Endothelial cell of umbilical vein (primary cell): ENCODE results near the gene GPR137. TPM values are rescaled to one million over a fixed set of nuclear protein-coding genes. Genes with fewer than 3 reads are reported as not detected.

Source experiments
- BruUV-seq: library from RNA; stranded (reverse); fragments of 400-500 nt; replicated peaks from 2 replicates; lab custom pipeline; 2021; lab: Mats Ljungman, UMichigan
- CTCF ChIA-PET: fragments of 300-600, 350-600 bp; sonication (Branson Sonifier 250); formaldehyde crosslinking; loops from one replicate; lab custom pipeline; 2021; ENCODE audit warnings: antibody characterized with exemption, inconsistent platforms; lab: Charles Lee
- POLR2A ChIA-PET: fragments of 300-600, 350-600 bp; sonication (Branson Sonifier 250); formaldehyde crosslinking; loops from one replicate; lab custom pipeline; 2021; ENCODE audit warnings: antibody characterized with exemption, inconsistent platforms; lab: Charles Lee
- DNase-seq: peaks from one replicate; pipeline ENCODE4 v3.0.0-alpha.2; 2011; ENCODE audit warnings: low read depth, low spot score
- FAIRE-seq: peaks from 2 replicates; lab custom pipeline; 2011; peaks lifted over from hg19 to GRCh38; lab: Jason Lieb, UNC
- H2AFZ ChIP-seq: 2 replicates; pipeline ENCODE4 v1.6.0; 2012; ENCODE audit warnings: low read depth, low read length, control low read depth, inconsistent platforms
- H3K27ac ChIP-seq: 2 replicates; pipeline ENCODE4 v1.5.1; 2011; ENCODE audit warnings: low read depth, mild to moderate bottlenecking, control low read depth, low read length, moderate library complexity; ENCODE audit not compliant: insufficient read depth
- H3K27me3 ChIP-seq, 2 experiments: 2 replicates each; pipeline versions ENCODE4 v1.6.0 to v1.6.1; 2011; ENCODE audit warnings: low read length in 2 of 2, mixed read lengths in 1 of 2; ENCODE audit not compliant: control insufficient read depth in 2 of 2, insufficient read depth in 2 of 2
- H3K36me3 ChIP-seq, 2 experiments: 2 replicates in 1 of 2; 3 replicates in 1 of 2; pipeline ENCODE4 v1.5.1; 2011; ENCODE audit warnings: low read length in 2 of 2, mild to moderate bottlenecking in 1 of 2, moderate library complexity in 1 of 2; ENCODE audit not compliant: control insufficient read depth in 2 of 2, insufficient read depth in 2 of 2; ENCODE audit errors: extremely low read depth in 1 of 2
- H3K4me1 ChIP-seq: 3 replicates; pipeline ENCODE4 v1.5.1; 2011; ENCODE audit warnings: mild to moderate bottlenecking, low read length; ENCODE audit not compliant: control insufficient read depth, insufficient read depth; ENCODE audit errors: extremely low read depth
- H3K4me2 ChIP-seq: 2 replicates; pipeline ENCODE4 v1.6.1; 2011; ENCODE audit warnings: low read length, control low read depth, mixed read lengths; ENCODE audit not compliant: insufficient read depth
- H3K4me3 ChIP-seq, 3 experiments: fragments of 200-600 bp in 1 of 3; sonication (generic), shearing (Covaris generic) in 1 of 3; replicated peaks in 1 of 3; 2 replicates each; pipeline ENCODE4 v1.5.1; 2011 to 2016; ENCODE audit warnings: control low read depth in 3 of 3, low read length in 3 of 3, mild to moderate bottlenecking in 2 of 3, inconsistent platforms in 1 of 3, low read depth in 1 of 3, moderate library complexity in 1 of 3; ENCODE audit not compliant: insufficient read depth in 1 of 3
- H3K79me2 ChIP-seq: 2 replicates; pipeline ENCODE4 v1.6.0; 2012; ENCODE audit warnings: low read length, inconsistent platforms; ENCODE audit not compliant: control insufficient read depth, insufficient read depth
- H3K9ac ChIP-seq: replicated peaks from 2 replicates; pipeline ENCODE3; 2011; ENCODE audit warnings: low read length, control low read depth; ENCODE audit not compliant: insufficient read depth; ENCODE audit errors: extremely low read depth
- H3K9me1 ChIP-seq: replicated peaks from 3 replicates; pipeline ENCODE4 v1.6.0; 2011; ENCODE audit warnings: mild to moderate bottlenecking, low read length; ENCODE audit not compliant: control insufficient read depth, insufficient read depth; ENCODE audit errors: extremely low read depth
- H3K9me3 ChIP-seq: replicated peaks from 2 replicates; pipeline ENCODE4 v1.5.1; 2012; ENCODE audit warnings: low read length, inconsistent platforms; ENCODE audit not compliant: control insufficient read depth, insufficient read depth
- H4K20me1 ChIP-seq: replicated peaks from 2 replicates; pipeline ENCODE3; 2011; ENCODE audit warnings: mild to moderate bottlenecking, low read length; ENCODE audit not compliant: control insufficient read depth, insufficient read depth; ENCODE audit errors: extremely low read depth
- CTCF ChIP-seq, 2 donors: IDR thresholded peaks; 1 replicate in 1 of 2; 2 replicates in 1 of 2; pipeline ENCODE4 v1.5.1; 2011; ENCODE audit warnings: low read length in 2 of 2, mild to moderate bottlenecking in 2 of 2, moderate library complexity in 2 of 2, control low read depth in 1 of 2, inconsistent platforms in 1 of 2, low read depth in 1 of 2; ENCODE audit not compliant: insufficient read depth in 1 of 2; ENCODE audit errors: extremely low read depth in 1 of 2
- EZH2 ChIP-seq: IDR thresholded peaks from 2 replicates; pipeline ENCODE4 v1.6.1; 2012; ENCODE audit warnings: borderline replicate concordance, low read depth, mild to moderate bottlenecking, moderate library complexity, low read length, inconsistent platforms; ENCODE audit not compliant: severe bottlenecking
- FOS ChIP-seq: IDR thresholded peaks from 2 replicates; pipeline ENCODE4 v1.6.1; 2011; ENCODE audit warnings: mild to moderate bottlenecking, low read length, moderate library complexity, borderline replicate concordance; ENCODE audit not compliant: insufficient read depth
- GATA2 ChIP-seq: IDR thresholded peaks from 2 replicates; pipeline ENCODE4 v1.7.0; 2011; ENCODE audit warnings: low read depth, mild to moderate bottlenecking, moderate library complexity, mixed read lengths, low read length; ENCODE audit not compliant: insufficient read length, insufficient read depth
- JUN ChIP-seq: IDR thresholded peaks from 2 replicates; pipeline ENCODE4 v1.6.1; 2011; ENCODE audit warnings: borderline replicate concordance, low read depth; ENCODE audit not compliant: insufficient read length, insufficient read depth
- MYC ChIP-seq: IDR thresholded peaks from one replicate; pipeline ENCODE4 v1.6.1; 2011; ENCODE audit warnings: mild to moderate bottlenecking, low read depth, low read length
- POLR2A ChIP-seq: IDR thresholded peaks from 2 replicates; pipeline ENCODE4 v1.6.1; 2012; ENCODE audit warnings: low read depth, mild to moderate bottlenecking, control low read depth, low read length
- POLR2AphosphoS5 ChIP-seq: IDR thresholded peaks from 2 replicates; pipeline ENCODE4 v1.6.1; 2012; ENCODE audit warnings: low read depth, mild to moderate bottlenecking, control low read depth, low read length, moderate library complexity; ENCODE audit not compliant: insufficient read depth
- dilution Hi-C: fragments of 300-500 bp; cut with MboI; formaldehyde crosslinking; loops from one replicate; pipeline ENCODE4 v1.15.0; 2019; ENCODE audit warnings: low sequenced_read_pairs; ENCODE audit not compliant: extremely low pct_ligation_motif_present
- intact Hi-C: fragments of 100-400 bp; cut with micrococcal nuclease; formaldehyde crosslinking; loops from one replicate; pipeline ENCODE4 v1.10.0; 2022
- polyA plus RNA-seq, 4 experiments: library from polyadenylated mRNA; depleted of rRNA in 3 of 4; stranded (reverse) in 3 of 4; unstranded in 1 of 4; fragments of >200 nt; gene quantifications; 2 replicates each; pipeline versions ENCODE4 v1.2.1 to v1.2.3, GENCODE V29; 2011 to 2012; ENCODE audit warnings: missing spikeins in 1 of 4
- total RNA-seq: library from RNA; stranded (reverse); gene quantifications from 2 replicates; pipeline ENCODE4 v1.2.3, GENCODE V29; 2021
- TF ChIP-seq, protein P1 (sequence below): IDR thresholded peaks from 2 replicates; pipeline ENCODE4 v1.6.1; 2011; ENCODE audit not compliant: insufficient read depth, insufficient read length

Gene GPR137
- total and polyA plus RNA-seq, 2 donors (not counting 3 experiments of a cell fraction or from before 2014, with no cell fraction given), result 40.9 to 42.5 TPM

DNA sequence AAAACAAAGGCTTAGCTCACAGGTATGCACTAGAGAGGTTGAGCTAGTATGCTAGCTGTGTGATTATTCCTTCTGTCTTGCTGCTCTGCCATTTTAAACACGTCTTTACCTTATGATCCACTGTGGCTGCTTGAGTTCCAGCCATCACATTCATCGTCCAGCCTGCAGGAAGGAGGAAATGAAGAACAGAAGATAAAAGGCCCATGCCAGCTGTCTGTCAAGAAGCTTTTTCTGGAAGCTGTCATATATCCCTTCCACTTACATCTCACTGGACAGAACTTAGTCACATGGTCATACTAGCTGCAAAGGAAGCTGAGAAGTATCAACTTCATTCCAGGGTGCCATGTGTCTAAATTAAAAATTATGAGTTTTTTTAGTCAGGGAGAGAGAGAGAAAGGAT is 41.7 kb downstream of the GPR137 start:
- no peak overlapping the region for H3K9ac ChIP-seq
- H3K27ac ChIP-seq, result no peak overlapping the region
- TF ChIP-seq POLR2A (no peak), EZH2 (no peak), MYC (no peak), POLR2AphosphoS5 (no peak), JUN (no peak), CTCF (IDR thresholded peaks at IDR 0.05; ENCODE audit: extremely low read depth in 1 of 2, insufficient read depth in 1 of 2, low read depth in 1 of 2, low read length in 2 of 2) (no peak), FOS (no peak), GATA2 (no peak)
- TF ChIP-seq, protein P1, sequence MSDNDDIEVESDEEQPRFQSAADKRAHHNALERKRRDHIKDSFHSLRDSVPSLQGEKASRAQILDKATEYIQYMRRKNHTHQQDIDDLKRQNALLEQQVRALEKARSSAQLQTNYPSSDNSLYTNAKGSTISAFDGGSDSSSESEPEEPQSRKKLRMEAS, result no peak
- peaks cover 3% of the 10 kb centered on the region for H3K4me1 ChIP-seq
- no peaks in the 10 kb centered on the region for H4K20me1 ChIP-seq
- H3K79me2 ChIP-seq, result no peaks in the 10 kb centered on the region
- dilution Hi-C loops (no loop called here), intact Hi-C loops (no loop called here)
- H3K9me3 ChIP-seq, result no peaks in the 10 kb centered on the region
- no peak overlapping the region for H3K4me3 ChIP-seq
- no peaks in the 10 kb centered on the region for H3K9me1 ChIP-seq
- POLR2A ChIA-PET, result no interaction called here
- no peaks in the 10 kb centered on the region for H3K27me3 ChIP-seq
- peaks cover 0 to 2% of the 10 kb centered on the region in 2 experiments for H3K36me3 ChIP-seq
- BruUV-seq, result no TSS peak
- H3K4me2 ChIP-seq, result no peak overlapping the region
- FAIRE-seq (no peak), DNase-seq (no peak)
- no peak overlapping the region for H2AFZ ChIP-seq
- CTCF ChIA-PET, result interaction anchor here (1.8 kb wide), 1 partner anchor 9 kb away, joined by 8 read pairs; the partner anchor contains the start of gene PRDX5
